ENCODE data around the gene SEPTIN7.
"Not testable (repeated sequence)": the region's sequence is repeated elsewhere in the genome, so short reads cannot be mapped to it uniquely, and the experiment has no call there.

SEPTIN7 gene

DNA sequence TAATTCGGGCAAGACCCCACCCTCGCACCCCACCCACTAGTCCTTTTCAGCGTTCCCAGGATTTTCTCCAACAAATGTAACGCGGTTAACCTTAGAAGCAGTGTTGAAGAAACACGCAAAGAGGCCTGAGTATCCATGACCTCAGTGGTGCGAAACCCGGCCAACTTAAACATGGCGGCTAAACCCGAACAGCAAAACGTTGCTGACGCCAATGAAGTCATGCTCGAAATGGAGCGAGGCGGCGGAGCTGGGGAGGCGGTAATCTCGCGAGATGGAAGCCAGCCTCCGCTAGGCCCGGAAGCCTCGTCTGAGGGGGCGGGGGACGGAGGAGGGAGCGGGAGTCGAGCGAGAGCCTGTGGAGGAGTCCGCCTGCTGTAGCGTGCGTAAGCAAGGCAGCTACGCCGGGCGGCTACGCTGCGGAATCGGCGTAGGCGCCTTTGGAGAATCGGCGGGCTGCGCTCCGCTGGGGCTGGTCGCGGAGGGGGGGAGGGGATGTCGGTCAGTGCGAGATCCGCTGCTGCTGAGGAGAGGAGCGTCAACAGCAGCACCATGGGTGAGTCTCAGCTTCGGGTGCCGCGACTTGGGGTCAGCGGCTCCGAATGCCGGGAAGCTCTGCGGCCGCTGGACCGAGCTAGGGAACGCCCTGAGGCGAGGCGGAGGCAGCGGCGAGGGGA lies at the start of gene SEPTIN7:
SEPTIN7 (plus strand) TSS at position 340 of the 674 bp plus-strand sequence; CDS start at position 493, 153 bp downstream.
- TF ChIP-seq POLR2A (IDR thresholded peaks at IDR 0.05; ENCODE audit: low read length), result peak; percentile 89
- no peak for TF ChIP-seq GATA1 (IDR thresholded peaks at IDR 0.05; ENCODE audit: low read depth, low read length)

DNA sequence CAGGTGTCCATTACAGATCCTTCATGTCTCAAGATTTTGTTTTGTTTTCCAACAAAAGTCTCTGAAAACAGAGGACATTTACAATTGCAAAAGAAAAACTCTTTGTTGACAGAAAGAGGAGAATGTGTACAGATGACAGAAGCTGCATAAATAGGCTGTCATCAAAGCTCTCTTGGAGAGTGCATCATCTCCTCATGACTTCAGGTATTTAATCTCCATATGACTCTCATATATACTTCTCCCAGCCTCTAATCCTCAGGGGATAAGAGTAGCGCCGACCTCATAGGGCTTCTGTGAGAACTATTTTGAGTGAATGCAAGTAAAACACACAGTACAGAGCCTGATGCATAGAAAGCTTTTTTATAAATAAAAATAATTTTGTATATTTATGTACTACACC lies 48.1 kb upstream of the SEPTIN7 start:
- TF ChIP-seq GATA1 (IDR thresholded peaks at IDR 0.05; ENCODE audit: low read depth, low read length) (no peak), POLR2A (IDR thresholded peaks at IDR 0.05; ENCODE audit: low read length) (no peak)
- DNase-seq, result peak in 1 of 2 experiments; percentile 28

More for the DNA sequence above, at the start of gene SEPTIN7:
- DNase-seq, result peak; percentile 100

DNA sequence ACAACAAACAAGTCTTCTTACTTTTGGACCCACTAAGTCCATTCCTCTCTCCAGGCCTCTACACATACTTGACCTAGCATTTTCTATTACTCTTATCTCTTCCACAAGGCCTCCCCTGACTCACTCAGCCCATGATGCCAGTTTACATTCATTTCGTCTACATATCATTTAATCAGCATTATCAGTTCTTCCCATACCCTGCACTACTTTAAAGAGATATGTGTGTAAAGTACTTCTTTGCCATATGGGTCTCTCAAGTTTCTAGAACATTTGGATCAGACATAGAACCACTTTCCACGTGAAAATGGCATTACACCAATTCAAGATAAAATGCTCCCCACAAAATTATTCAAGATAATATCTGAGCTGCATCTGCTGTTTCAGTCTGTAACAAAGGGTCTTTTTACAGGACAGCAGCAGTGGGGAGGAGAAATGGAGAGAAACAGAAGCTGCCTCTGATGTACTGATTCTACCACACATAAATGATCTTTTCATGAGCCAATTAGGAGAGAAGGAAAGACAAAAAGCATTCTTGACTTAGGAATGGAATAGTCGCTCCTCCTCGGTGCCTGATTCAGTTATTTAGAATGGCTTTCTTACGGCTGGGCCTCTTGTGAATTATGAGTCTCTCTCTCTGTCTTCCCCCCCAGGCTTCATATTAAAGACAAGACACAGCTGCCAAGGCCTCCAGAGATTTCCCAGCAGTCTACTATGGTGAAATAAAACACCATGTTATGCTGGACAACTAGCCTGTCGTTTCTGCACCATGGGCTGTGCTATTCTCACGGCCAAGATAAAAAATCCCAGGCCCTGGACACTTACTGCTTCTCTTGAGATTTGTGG lies 46.9 kb upstream of the SEPTIN7 start:
- TF ChIP-seq POLR2A (IDR thresholded peaks at IDR 0.05; ENCODE audit: low read length) (no peak), GATA1 (IDR thresholded peaks at IDR 0.05; ENCODE audit: low read depth, low read length) (no peak)
- peak; percentile 79 to 91 for DNase-seq

GRCh38 chr7:35754741-35755140 lies 46.1 kb upstream of the SEPTIN7 start:
- DNase-seq, result peak; percentile 37 to 56
- TF ChIP-seq GATA1 (IDR thresholded peaks at IDR 0.05; ENCODE audit: low read depth, low read length) (no peak), POLR2A (IDR thresholded peaks at IDR 0.05; ENCODE audit: low read length) (no peak)

DNA sequence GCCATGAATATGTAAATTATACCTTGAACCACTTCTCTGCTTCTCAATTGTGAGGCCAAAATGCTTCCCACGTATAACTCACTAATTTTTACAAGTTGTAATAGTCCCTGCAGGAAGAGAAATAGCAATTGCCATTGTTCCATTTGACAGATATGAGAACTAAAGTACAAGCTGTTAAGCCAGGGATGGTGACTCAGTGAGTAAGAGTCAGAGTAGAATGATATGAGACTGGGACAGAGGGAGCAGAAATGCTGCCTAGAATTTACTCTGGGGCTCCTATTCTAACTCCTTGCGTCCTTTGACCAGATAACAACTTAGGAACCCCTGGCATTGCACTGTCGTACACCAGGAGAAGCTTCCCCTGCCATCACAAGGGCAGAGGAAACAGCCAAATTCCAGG lies 45.1 kb upstream of the SEPTIN7 start:
- TF ChIP-seq POLR2A (IDR thresholded peaks at IDR 0.05; ENCODE audit: low read length) (no peak), GATA1 (IDR thresholded peaks at IDR 0.05; ENCODE audit: low read depth, low read length) (no peak)
- DNase-seq, result peak in 1 of 2 experiments; percentile 17

GRCh38 chr7:35756453-35756852 lies 44.4 kb upstream of the SEPTIN7 start:
- not testable (repeated sequence) for DNase-seq

GRCh38 chr7:35757574-35757973 lies 43.3 kb upstream of the SEPTIN7 start:
- no peak for DNase-seq
- TF ChIP-seq POLR2A (IDR thresholded peaks at IDR 0.05; ENCODE audit: low read length) (no peak), GATA1 (IDR thresholded peaks at IDR 0.05; ENCODE audit: low read depth, low read length) (no peak)

GRCh38 chr7:35758421-35758820 lies 42.4 kb upstream of the SEPTIN7 start:
- peak; percentile 59 to 83 for DNase-seq
- TF ChIP-seq POLR2A (IDR thresholded peaks at IDR 0.05; ENCODE audit: low read length) (no peak), GATA1 (IDR thresholded peaks at IDR 0.05; ENCODE audit: low read depth, low read length) (no peak)

DNA sequence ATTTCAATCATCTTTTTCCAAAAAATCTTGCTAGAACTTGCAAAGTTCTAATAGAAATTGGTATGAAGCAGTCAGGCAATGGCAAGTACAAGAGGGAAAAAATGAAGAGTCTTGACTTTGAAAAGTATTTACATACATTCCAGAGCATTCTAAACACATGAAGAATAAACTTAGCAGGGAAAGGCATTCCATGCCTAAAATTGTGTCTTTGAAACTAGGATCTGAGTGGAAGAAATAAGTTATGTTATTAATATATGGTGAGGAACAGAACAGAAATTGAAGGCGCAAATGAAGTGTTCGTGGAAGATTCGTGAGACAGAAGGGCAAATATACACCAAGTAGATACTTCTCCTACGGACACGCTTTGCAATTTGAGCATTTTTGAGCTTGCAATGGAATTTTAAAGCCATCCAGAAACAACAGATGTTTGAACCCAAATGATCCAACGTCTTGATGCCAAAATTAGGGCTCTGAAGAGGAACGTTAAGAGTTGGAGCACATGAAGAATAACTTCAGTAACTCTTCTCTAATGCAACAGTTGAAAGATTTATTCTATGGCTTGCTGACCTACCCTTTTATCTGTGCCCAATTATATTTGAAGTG lies 40.6 kb upstream of the SEPTIN7 start:
- DNase-seq, result no peak
- TF ChIP-seq GATA1 (IDR thresholded peaks at IDR 0.05; ENCODE audit: low read depth, low read length) (no peak), POLR2A (IDR thresholded peaks at IDR 0.05; ENCODE audit: low read length) (no peak)

GRCh38 chr7:35761871-35762677 lies 38.8 kb upstream of the SEPTIN7 start:
- no peak for TF ChIP-seq POLR2A (IDR thresholded peaks at IDR 0.05; ENCODE audit: low read length)
- TF ChIP-seq GATA1 (IDR thresholded peaks at IDR 0.05; ENCODE audit: low read depth, low read length), result no peak
- no peak for DNase-seq

- TF ChIP-seq POLR2A (IDR thresholded peaks at IDR 0.05; ENCODE audit: low read length) (no peak), GATA1 (IDR thresholded peaks at IDR 0.05; ENCODE audit: low read depth, low read length) (no peak)
Measured at GRCh38 chr7:35762781-35763180, 38.1 kb upstream of the SEPTIN7 start.

DNA sequence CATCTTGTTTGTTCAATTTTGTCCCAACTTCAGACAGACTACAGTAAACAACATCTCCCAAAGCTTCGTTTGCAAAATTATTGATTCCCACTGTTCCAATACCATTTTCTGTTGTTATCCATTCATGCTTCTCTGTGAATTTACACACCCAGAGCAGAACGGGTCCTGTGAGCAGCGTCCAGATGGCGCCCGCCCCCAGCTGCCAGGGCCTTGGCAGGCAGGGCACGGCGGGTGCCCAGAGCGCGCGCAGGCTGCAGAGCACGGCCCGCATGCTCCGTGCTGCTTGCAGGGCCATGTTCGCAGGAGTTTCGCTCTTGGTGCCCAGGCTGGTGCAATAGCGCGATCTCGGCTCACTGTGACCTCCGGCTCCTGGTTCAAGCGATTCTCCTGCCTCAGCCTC lies 32.5 kb upstream of the SEPTIN7 start:
- DNase-seq, result no peak
- TF ChIP-seq POLR2A (IDR thresholded peaks at IDR 0.05; ENCODE audit: low read length) (no peak), GATA1 (IDR thresholded peaks at IDR 0.05; ENCODE audit: low read depth, low read length) (no peak)

More at GRCh38 chr7:35762781-35763180, 38.1 kb upstream of the SEPTIN7 start:
- no peak for DNase-seq

DNA sequence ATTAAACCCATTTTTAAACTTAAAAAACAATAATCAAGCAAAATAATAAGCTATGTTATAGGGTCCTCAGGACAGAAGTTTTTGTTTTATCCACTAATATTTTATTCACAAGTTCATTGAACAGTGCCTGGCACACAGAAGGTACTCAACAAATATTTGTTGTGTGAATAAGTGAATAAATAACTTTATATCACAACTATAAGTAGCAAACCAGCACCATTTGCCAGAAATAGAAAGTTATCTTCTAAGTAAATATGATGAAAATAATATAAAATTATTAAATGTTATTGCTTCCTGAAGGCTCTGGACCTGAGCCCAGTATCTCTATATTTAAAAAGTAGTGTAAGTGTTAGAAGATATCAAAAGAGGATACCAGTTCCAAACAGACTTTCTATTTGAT lies 29.1 kb upstream of the SEPTIN7 start:
- DNase-seq, result no peak
- TF ChIP-seq GATA1 (IDR thresholded peaks at IDR 0.05; ENCODE audit: low read depth, low read length), result no peak
- TF ChIP-seq POLR2A (IDR thresholded peaks at IDR 0.05; ENCODE audit: low read length), result no peak
